C4-2B (cell line): Measurements from ENCODE around the gene MID1.

ENCODE experiments used
- ZFX ChIP-seq: fragments of 450-650 bp; IDR thresholded peaks from 2 replicates; pipeline ENCODE4 v1.6.1; 2017
- TF ChIP-seq, protein P1 (sequence below): fragments of 450-650 bp; conservative IDR thresholded peaks from 2 replicates; pipeline ENCODE4 v1.5.1; 2017; ENCODE audit warnings: mild to moderate bottlenecking

DNA sequence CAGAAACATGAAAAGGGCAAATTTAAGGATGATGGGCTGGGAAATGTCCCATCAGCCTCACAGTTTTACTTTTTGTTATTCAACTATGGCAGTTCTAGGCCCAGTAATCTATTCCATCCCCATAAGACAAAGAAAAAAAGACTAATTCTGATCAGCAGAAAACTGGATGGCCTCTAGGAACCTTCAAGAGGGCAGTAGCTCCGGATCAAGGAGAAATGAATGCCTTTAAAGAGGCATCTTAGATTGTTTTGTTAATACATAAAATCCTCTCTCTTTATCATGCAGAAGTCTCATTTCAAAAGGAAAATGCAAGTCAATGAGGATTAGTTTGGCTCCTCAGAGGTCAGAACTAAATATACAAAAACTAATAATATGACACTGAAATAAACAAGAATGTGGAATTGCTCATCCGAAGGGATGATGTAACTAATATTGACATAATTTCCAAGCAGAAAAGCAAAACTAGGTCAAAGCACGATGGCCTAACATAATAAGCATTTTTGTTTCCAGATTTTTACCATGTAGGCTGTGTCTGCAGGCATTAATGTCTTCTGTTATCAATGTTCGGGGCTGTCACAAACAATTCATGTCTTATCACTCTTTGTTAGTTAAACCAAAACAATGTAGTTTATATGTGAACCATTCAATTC lies 8.8 kb downstream of the MID1 start:
- TF ChIP-seq, protein P1, sequence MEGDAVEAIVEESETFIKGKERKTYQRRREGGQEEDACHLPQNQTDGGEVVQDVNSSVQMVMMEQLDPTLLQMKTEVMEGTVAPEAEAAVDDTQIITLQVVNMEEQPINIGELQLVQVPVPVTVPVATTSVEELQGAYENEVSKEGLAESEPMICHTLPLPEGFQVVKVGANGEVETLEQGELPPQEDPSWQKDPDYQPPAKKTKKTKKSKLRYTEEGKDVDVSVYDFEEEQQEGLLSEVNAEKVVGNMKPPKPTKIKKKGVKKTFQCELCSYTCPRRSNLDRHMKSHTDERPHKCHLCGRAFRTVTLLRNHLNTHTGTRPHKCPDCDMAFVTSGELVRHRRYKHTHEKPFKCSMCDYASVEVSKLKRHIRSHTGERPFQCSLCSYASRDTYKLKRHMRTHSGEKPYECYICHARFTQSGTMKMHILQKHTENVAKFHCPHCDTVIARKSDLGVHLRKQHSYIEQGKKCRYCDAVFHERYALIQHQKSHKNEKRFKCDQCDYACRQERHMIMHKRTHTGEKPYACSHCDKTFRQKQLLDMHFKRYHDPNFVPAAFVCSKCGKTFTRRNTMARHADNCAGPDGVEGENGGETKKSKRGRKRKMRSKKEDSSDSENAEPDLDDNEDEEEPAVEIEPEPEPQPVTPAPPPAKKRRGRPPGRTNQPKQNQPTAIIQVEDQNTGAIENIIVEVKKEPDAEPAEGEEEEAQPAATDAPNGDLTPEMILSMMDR = no peak
- no peak for TF ChIP-seq ZFX
